ENCODE results near the gene PIAS3. TPM values are rescaled to one million over a fixed set of nuclear protein-coding genes. Genes with fewer than 3 reads are reported as not detected.

PIAS3 gene
- total and polyA plus RNA-seq, 4 donors: 1.7 to 6.3 (median 4.0) TPM

DNA sequence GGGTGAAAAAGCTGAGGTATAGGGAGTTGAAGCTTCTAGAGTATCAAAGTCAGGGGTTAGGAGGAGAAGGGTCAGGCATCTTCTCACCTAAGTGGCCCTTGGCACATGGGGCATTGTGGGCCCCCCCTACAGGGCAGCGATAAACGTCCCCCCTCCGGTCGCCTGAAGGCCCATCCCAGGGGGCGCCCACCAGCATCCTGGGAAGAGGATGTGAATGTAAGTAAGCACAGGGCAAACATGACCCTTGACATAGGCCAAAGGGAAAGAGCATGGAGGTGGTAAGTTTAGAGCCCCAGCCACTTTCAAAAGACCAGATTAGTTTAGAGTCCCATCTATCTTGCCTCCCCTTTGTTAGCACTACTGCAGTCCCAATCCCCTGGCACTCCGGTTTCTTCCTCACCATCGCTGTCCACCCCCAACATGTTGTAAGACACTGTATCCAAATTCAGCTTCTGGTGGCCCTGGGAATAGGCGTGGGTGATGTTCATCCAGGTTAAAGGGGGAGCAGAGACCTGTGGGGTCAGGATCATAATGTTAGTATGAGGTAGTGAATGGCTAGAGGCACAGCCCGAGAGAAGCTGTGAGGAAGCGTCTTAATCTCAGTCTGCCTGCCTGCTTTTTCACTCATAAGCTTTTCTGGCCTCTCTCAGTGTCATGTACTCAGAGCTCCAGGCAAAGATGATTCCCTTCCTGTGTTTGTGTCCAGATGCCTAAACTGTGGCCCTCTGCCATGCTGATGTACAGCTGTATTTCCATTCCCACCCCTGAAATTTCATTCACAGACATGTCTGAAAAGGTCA is 48.3 kb upstream of the PIAS3 start:
- TF ChIP-seq FOXA1 (IDR thresholded peaks at IDR 0.05): no peak
- TF ChIP-seq, protein P1, sequence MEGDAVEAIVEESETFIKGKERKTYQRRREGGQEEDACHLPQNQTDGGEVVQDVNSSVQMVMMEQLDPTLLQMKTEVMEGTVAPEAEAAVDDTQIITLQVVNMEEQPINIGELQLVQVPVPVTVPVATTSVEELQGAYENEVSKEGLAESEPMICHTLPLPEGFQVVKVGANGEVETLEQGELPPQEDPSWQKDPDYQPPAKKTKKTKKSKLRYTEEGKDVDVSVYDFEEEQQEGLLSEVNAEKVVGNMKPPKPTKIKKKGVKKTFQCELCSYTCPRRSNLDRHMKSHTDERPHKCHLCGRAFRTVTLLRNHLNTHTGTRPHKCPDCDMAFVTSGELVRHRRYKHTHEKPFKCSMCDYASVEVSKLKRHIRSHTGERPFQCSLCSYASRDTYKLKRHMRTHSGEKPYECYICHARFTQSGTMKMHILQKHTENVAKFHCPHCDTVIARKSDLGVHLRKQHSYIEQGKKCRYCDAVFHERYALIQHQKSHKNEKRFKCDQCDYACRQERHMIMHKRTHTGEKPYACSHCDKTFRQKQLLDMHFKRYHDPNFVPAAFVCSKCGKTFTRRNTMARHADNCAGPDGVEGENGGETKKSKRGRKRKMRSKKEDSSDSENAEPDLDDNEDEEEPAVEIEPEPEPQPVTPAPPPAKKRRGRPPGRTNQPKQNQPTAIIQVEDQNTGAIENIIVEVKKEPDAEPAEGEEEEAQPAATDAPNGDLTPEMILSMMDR (IDR thresholded peaks at IDR 0.05; ENCODE audit: low read depth, low read length, missing input control): no peak
- TF ChIP-seq RXRA (IDR thresholded peaks at IDR 0.05): no peak
- no peak for TF ChIP-seq JUND (IDR thresholded peaks at IDR 0.05)
- no peak for TF ChIP-seq RAD21 (IDR thresholded peaks at IDR 0.05)
- TF ChIP-seq, protein P2, sequence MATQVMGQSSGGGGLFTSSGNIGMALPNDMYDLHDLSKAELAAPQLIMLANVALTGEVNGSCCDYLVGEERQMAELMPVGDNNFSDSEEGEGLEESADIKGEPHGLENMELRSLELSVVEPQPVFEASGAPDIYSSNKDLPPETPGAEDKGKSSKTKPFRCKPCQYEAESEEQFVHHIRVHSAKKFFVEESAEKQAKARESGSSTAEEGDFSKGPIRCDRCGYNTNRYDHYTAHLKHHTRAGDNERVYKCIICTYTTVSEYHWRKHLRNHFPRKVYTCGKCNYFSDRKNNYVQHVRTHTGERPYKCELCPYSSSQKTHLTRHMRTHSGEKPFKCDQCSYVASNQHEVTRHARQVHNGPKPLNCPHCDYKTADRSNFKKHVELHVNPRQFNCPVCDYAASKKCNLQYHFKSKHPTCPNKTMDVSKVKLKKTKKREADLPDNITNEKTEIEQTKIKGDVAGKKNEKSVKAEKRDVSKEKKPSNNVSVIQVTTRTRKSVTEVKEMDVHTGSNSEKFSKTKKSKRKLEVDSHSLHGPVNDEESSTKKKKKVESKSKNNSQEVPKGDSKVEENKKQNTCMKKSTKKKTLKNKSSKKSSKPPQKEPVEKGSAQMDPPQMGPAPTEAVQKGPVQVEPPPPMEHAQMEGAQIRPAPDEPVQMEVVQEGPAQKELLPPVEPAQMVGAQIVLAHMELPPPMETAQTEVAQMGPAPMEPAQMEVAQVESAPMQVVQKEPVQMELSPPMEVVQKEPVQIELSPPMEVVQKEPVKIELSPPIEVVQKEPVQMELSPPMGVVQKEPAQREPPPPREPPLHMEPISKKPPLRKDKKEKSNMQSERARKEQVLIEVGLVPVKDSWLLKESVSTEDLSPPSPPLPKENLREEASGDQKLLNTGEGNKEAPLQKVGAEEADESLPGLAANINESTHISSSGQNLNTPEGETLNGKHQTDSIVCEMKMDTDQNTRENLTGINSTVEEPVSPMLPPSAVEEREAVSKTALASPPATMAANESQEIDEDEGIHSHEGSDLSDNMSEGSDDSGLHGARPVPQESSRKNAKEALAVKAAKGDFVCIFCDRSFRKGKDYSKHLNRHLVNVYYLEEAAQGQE (IDR thresholded peaks at IDR 0.05): no peak
- TF ChIP-seq, protein P3, sequence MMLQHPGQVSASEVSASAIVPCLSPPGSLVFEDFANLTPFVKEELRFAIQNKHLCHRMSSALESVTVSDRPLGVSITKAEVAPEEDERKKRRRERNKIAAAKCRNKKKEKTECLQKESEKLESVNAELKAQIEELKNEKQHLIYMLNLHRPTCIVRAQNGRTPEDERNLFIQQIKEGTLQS (IDR thresholded peaks at IDR 0.05): no peak
- no peak for TF ChIP-seq TAF1 (conservative IDR thresholded peaks at IDR 0.05)
- TF ChIP-seq SP1 (IDR thresholded peaks at IDR 0.05): no peak
- no peak for TF ChIP-seq FOXA2 (IDR thresholded peaks at IDR 0.05)
- no peak for TF ChIP-seq EGR1 (IDR thresholded peaks at IDR 0.05; ENCODE audit: low read depth in 2 of 2)
- TF ChIP-seq HNF4A (conservative IDR thresholded peaks at IDR 0.05): no peak
- no peak for TF ChIP-seq HNF4G (IDR thresholded peaks at IDR 0.05)
- TF ChIP-seq MAX (IDR thresholded peaks at IDR 0.05): no peak
- no peak for TF ChIP-seq ZBTB33 (IDR thresholded peaks at IDR 0.05)
- no peak for TF ChIP-seq NR2F2 (IDR thresholded peaks at IDR 0.05)
- no peak for TF ChIP-seq GABPA (IDR thresholded peaks at IDR 0.05 in 1 of 2, conservative IDR thresholded peaks at IDR 0.05 in 1 of 2)
- no peak for TF ChIP-seq YY1 (IDR thresholded peaks at IDR 0.05)
- no peak overlapping the region for H3K4me3 ChIP-seq (ENCODE audit: low read depth in 1 of 3, low read length in 3 of 3)
- no peaks in the 10 kb centered on the region for H3K27me3 ChIP-seq (ENCODE audit: control insufficient read depth in 4 of 4, insufficient read depth in 4 of 4, low read length in 3 of 4)
- peaks cover 4 to 9% (median 7%) of the 10 kb centered on the region in 4 donors for H3K36me3 ChIP-seq (ENCODE audit: control insufficient read depth in 4 of 4, insufficient read depth in 3 of 4, low read depth in 1 of 4, low read length in 3 of 4)
- H3K4me1 ChIP-seq (ENCODE audit: control insufficient read depth in 4 of 4, insufficient read depth in 4 of 4, low read length in 3 of 4): no peaks in the 10 kb centered on the region
- H3K27ac ChIP-seq (ENCODE audit: low read depth in 1 of 2, low read length in 2 of 2): no peak overlapping the region
- WGBS: 81% methylated on average over 10 of the region's 10 CpGs
- no peak for DNase-seq (ENCODE audit: low spot score)
- H3K9me3 ChIP-seq (ENCODE audit: control insufficient read depth in 4 of 4, low read length in 3 of 4): no peaks in the 10 kb centered on the region
- no peak overlapping the region for H3K9ac ChIP-seq (ENCODE audit: low read depth in 1 of 2, low read length in 2 of 2)
